Upper lobe of left lung (tissue), 4 donors: ENCODE measurements around the gene MDK.

Experiments used
- CTCF ChIP-seq, 6 experiments: fragments of 450-650 bp in 4 of 6; fragments of 200-600 bp in 2 of 6; sonication (generic) in 2 of 6; IDR thresholded peaks; one replicate each; pipeline ENCODE4 v1.5.1; 2016 to 2019; ENCODE audit warnings: antibody characterized with exemption in 6 of 6
- EP300 ChIP-seq, 4 donors: sonication (generic); formaldehyde crosslinking; IDR thresholded peaks; one replicate each; pipeline ENCODE4 v1.5.1; 2017; ENCODE audit warnings: antibody characterized with exemption in 4 of 4, control low read depth in 2 of 4
- POLR2A ChIP-seq, 4 donors: fragments of 450-650 bp; IDR thresholded peaks; one replicate each; pipeline ENCODE4 v1.5.1; 2016 to 2017; ENCODE audit warnings: antibody characterized with exemption in 4 of 4, mild to moderate bottlenecking in 2 of 4

- TF ChIP-seq CTCF (IDR thresholded peaks at IDR 0.05) (no peak), EP300 (IDR thresholded peaks at IDR 0.05) (no peak), POLR2A (IDR thresholded peaks at IDR 0.05) (no peak)
Measured at GRCh38 chr11:46387456-46387855, 6.0 kb downstream of the MDK start.
